ENCODE measurements around the gene POLR1G.
"Not testable (repeated sequence)": the region's sequence is repeated elsewhere in the genome, so short reads cannot be mapped to it uniquely, and the experiment has no call there.

Gene POLR1G

GRCh38 chr19:45401815-45402214, 4.6 kb upstream of the POLR1G start:
- no peak for DNase-seq (ENCODE audit: low read depth, low spot score)
- Histone ChIP-seq H3K4me1 (ENCODE audit: control insufficient read depth, insufficient read depth, low read length) (peaks cover 4% of the 10 kb centered on the region; the same call in 1 of the 2 replicates), H3K27me3 (ENCODE audit: control insufficient read depth, insufficient read depth, low read length) (peaks cover 3% of the 10 kb centered on the region; the same call in 1 of the 2 replicates), H3K4me3 (ENCODE audit: low read length) (no peak overlapping the region), H3K36me3 (ENCODE audit: control insufficient read depth, insufficient read depth, low read length) (no peaks in the 10 kb centered on the region), H3K9me3 (ENCODE audit: control insufficient read depth, insufficient read depth, low read length) (no peaks in the 10 kb centered on the region), H3K27ac (ENCODE audit: low read length) (no peak overlapping the region)
- no CpG with 5 or more reads among the region's 6 CpGs for WGBS (ENCODE audit: insufficient coverage, insufficient read length)

GRCh38 chr19:45402298-45403061, 4.0 kb upstream of the POLR1G start:
- no CpG with 5 or more reads among the region's 40 CpGs for WGBS (ENCODE audit: insufficient coverage, insufficient read length)
- Histone ChIP-seq H3K4me3 (ENCODE audit: low read length) (peak overlapping the region; percentile 16; the same call in 1 of the 2 replicates), H3K27me3 (ENCODE audit: control insufficient read depth, insufficient read depth, low read length) (no peaks in the 10 kb centered on the region; the same call in 1 of the 2 replicates), H3K36me3 (ENCODE audit: control insufficient read depth, insufficient read depth, low read length) (no peaks in the 10 kb centered on the region), H3K9me3 (ENCODE audit: control insufficient read depth, insufficient read depth, low read length) (no peaks in the 10 kb centered on the region), H3K4me1 (ENCODE audit: control insufficient read depth, insufficient read depth, low read length) (peaks cover 4% of the 10 kb centered on the region; the same call in 1 of the 2 replicates), H3K27ac (ENCODE audit: low read length) (no peak overlapping the region)
- no peak for DNase-seq (ENCODE audit: low read depth, low spot score)

GRCh38 chr19:45403272-45403671, 3.2 kb upstream of the POLR1G start:
- DNase-seq (ENCODE audit: low read depth, low spot score), result no peak
- Histone ChIP-seq H3K9me3 (ENCODE audit: control insufficient read depth, insufficient read depth, low read length) (no peaks in the 10 kb centered on the region), H3K36me3 (ENCODE audit: control insufficient read depth, insufficient read depth, low read length) (no peaks in the 10 kb centered on the region), H3K4me3 (ENCODE audit: low read length) (no peak overlapping the region), H3K27me3 (ENCODE audit: control insufficient read depth, insufficient read depth, low read length) (no peaks in the 10 kb centered on the region), H3K27ac (ENCODE audit: low read length) (no peak overlapping the region), H3K4me1 (ENCODE audit: control insufficient read depth, insufficient read depth, low read length) (no peaks in the 10 kb centered on the region)
- WGBS (ENCODE audit: insufficient coverage, insufficient read length), result no CpG with 5 or more reads among the region's 4 CpGs

- WGBS (ENCODE audit: insufficient coverage, insufficient read length), result no CpG with 5 or more reads among the region's 25 CpGs
These were observed 2.5 kb upstream of the POLR1G start for GRCh38 chr19:45403781-45404556.

GRCh38 chr19:45404557-45405434, 1.6 kb upstream of the POLR1G start, which contains the start of gene PPP1R13L:
TSS of gene PPP1R13L (minus strand) at chr19:45405069. CDS start at chr19:45398318, 6,751 bp downstream.
- no peak for DNase-seq (ENCODE audit: low read depth, low spot score)
- Histone ChIP-seq H3K4me3 (ENCODE audit: low read length) (peak within 1 kb of the TSS; percentile 93; the same call in 1 of the 2 replicates), H3K36me3 (ENCODE audit: control insufficient read depth, insufficient read depth, low read length) (peaks cover 6% of the 10 kb centered on the region), H3K9me3 (ENCODE audit: control insufficient read depth, insufficient read depth, low read length) (no peaks in the 10 kb centered on the region), H3K27ac (ENCODE audit: low read length) (no peak within 1 kb of the TSS), H3K4me1 (ENCODE audit: control insufficient read depth, insufficient read depth, low read length) (no peaks in the 10 kb centered on the region), H3K27me3 (ENCODE audit: control insufficient read depth, insufficient read depth, low read length) (no peaks in the 10 kb centered on the region)
- no CpG with 5 or more reads among the region's 46 CpGs for WGBS (ENCODE audit: insufficient coverage, insufficient read length)

More at GRCh38 chr19:45403781-45404556, 2.5 kb upstream of the POLR1G start:
- H3K27me3 ChIP-seq (ENCODE audit: control insufficient read depth, insufficient read depth, low read length), result no peaks in the 10 kb centered on the region
- H3K27ac ChIP-seq (ENCODE audit: low read length), result no peak overlapping the region
- no peaks in the 10 kb centered on the region for H3K9me3 ChIP-seq (ENCODE audit: control insufficient read depth, insufficient read depth, low read length)
- H3K4me3 ChIP-seq (ENCODE audit: low read length), result peak overlapping the region; percentile 93; the same call in 1 of the 2 replicates
- H3K36me3 ChIP-seq (ENCODE audit: control insufficient read depth, insufficient read depth, low read length), result peaks cover 5% of the 10 kb centered on the region
- DNase-seq (ENCODE audit: low read depth, low spot score), result no peak
- H3K4me1 ChIP-seq (ENCODE audit: control insufficient read depth, insufficient read depth, low read length), result no peaks in the 10 kb centered on the region

- Histone ChIP-seq H3K27ac (ENCODE audit: low read length) (no peak overlapping the region), H3K36me3 (ENCODE audit: control insufficient read depth, insufficient read depth, low read length) (peaks cover 6% of the 10 kb centered on the region), H3K9me3 (ENCODE audit: control insufficient read depth, insufficient read depth, low read length) (no peaks in the 10 kb centered on the region), H3K27me3 (ENCODE audit: control insufficient read depth, insufficient read depth, low read length) (no peaks in the 10 kb centered on the region), H3K4me3 (ENCODE audit: low read length) (peak overlapping the region; percentile 93; the same call in 1 of the 2 replicates), H3K4me1 (ENCODE audit: control insufficient read depth, insufficient read depth, low read length) (no peaks in the 10 kb centered on the region)
- DNase-seq (ENCODE audit: low read depth, low spot score), result no peak
- no CpG with 5 or more reads among the region's 48 CpGs for WGBS (ENCODE audit: insufficient coverage, insufficient read length)
These were observed 814 bp upstream of the POLR1G start for GRCh38 chr19:45405435-45406225.

- Histone ChIP-seq H3K27ac (ENCODE audit: low read length) (no peak overlapping the region), H3K4me3 (ENCODE audit: low read length) (peak overlapping the region; percentile 93), H3K36me3 (ENCODE audit: control insufficient read depth, insufficient read depth, low read length) (peaks cover 6% of the 10 kb centered on the region), H3K4me1 (ENCODE audit: control insufficient read depth, insufficient read depth, low read length) (no peaks in the 10 kb centered on the region), H3K9me3 (ENCODE audit: control insufficient read depth, insufficient read depth, low read length) (no peaks in the 10 kb centered on the region), H3K27me3 (ENCODE audit: control insufficient read depth, insufficient read depth, low read length) (no peaks in the 10 kb centered on the region)
- no CpG with 5 or more reads among the region's 10 CpGs for WGBS (ENCODE audit: insufficient coverage, insufficient read length)
- DNase-seq (ENCODE audit: low read depth, low spot score), result no peak
These were observed 589 bp downstream of the POLR1G start for GRCh38 chr19:45407091-45407375.

- not testable (repeated sequence) for H3K9me3 ChIP-seq (ENCODE audit: control insufficient read depth, insufficient read depth, low read length); H3K27me3 ChIP-seq (ENCODE audit: control insufficient read depth, insufficient read depth, low read length); H3K27ac ChIP-seq (ENCODE audit: low read length); H3K4me3 ChIP-seq (ENCODE audit: low read length); H3K36me3 ChIP-seq (ENCODE audit: control insufficient read depth, insufficient read depth, low read length); DNase-seq (ENCODE audit: low read depth, low spot score); H3K4me1 ChIP-seq (ENCODE audit: control insufficient read depth, insufficient read depth, low read length)
- WGBS (ENCODE audit: insufficient coverage, insufficient read length), result no CpG with 5 or more reads among the region's 5 CpGs
These were observed 1.1 kb downstream of the POLR1G start for GRCh38 chr19:45407585-45407984.

GRCh38 chr19:45408121-45408520, 1.7 kb downstream of the POLR1G start:
- no CpG with 5 or more reads among the region's 8 CpGs for WGBS (ENCODE audit: insufficient coverage, insufficient read length)
- H3K9me3 ChIP-seq (ENCODE audit: control insufficient read depth, insufficient read depth, low read length), result no peaks in the 10 kb centered on the region
- DNase-seq (ENCODE audit: low read depth, low spot score), result no peak
- no peak overlapping the region for H3K27ac ChIP-seq (ENCODE audit: low read length)
- H3K4me3 ChIP-seq (ENCODE audit: low read length), result no peak overlapping the region
- peaks cover 6% of the 10 kb centered on the region for H3K36me3 ChIP-seq (ENCODE audit: control insufficient read depth, insufficient read depth, low read length)
- H3K27me3 ChIP-seq (ENCODE audit: control insufficient read depth, insufficient read depth, low read length), result no peaks in the 10 kb centered on the region
- no peaks in the 10 kb centered on the region for H3K4me1 ChIP-seq (ENCODE audit: control insufficient read depth, insufficient read depth, low read length)

All from iPS DF 6.9 (cell line).